HG03159 (cell line): ENCODE data around the gene ACTR3C.

Experiments used
- ATAC-seq: cut with Tn5 transposase; IDR thresholded peaks from one replicate; pipeline ENCODE4 v1.9.1; 2021; ENCODE audit warnings: mild to moderate bottlenecking, moderate library complexity; ENCODE audit not compliant: unreplicated experiment

ACTR3C gene

DNA sequence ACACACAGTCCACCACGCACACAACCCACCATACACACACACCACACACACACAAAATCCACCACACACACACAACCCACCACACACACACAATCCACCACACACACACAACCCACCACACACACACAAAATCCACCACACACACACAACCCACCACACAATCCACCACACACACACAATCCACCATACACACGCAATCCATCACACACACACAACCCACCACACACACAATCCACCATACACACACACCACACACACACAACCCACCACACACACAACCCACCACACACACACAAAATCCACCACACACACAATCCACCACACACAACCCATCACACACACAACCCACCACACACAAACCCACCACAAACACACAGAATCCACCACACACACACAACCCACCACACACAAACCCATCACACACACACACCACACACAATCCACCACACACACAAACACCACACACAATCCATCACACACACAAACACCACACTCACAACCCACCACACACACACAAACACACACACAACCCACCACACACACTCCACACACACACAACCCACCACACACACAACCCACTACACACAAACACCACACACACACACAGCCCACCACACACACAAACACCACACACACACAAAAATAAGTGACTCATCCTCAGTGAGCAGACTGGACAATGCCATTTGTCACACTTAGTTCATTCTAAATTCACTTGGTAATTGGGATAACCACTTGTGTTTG, 36.4 kb upstream of the ACTR3C start:
- ATAC-seq, result no peak

DNA sequence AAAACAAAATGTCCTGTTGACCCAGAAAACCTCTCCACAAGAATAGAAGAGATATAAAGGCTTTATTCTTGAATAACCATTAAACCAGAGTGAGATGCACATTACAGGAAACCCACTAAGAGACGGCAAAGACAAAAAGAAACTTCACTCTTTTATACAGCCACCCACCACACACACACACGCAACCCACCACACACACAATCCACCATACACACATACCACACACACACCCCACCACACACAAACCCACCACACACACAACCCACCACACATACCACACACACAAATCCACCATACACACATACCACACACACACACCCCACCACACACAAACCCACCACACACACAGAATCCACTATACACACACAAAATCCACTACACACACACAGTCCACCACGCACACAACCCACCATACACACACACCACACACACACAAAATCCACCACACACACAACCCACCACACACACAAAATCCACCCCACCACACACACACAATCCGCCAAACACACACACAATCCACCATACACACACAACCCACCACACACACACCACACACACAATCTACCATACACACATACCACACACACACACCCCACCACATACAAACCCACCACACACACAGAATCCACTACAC, 35.8 kb upstream of the ACTR3C start:
- ATAC-seq, result no peak

DNA sequence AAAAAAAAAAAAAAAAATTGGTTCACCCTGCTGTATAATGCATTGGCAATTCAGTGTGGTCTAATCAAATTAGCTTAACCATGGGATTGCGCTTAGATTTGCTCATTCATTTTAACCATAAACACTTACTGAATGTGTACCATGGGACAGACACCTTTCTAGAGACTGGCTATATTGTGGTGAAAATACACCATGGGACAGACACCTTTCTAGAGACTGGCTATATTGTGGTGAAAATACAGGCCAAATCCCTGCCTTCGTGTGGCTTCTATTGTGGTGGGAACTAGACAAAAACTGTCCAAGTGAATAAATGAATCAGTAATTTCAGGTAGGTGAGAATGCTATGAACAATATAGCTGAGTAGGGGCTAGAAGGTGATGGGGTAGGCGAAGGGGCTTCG, 35.1 kb upstream of the ACTR3C start:
- ATAC-seq, result no peak

DNA sequence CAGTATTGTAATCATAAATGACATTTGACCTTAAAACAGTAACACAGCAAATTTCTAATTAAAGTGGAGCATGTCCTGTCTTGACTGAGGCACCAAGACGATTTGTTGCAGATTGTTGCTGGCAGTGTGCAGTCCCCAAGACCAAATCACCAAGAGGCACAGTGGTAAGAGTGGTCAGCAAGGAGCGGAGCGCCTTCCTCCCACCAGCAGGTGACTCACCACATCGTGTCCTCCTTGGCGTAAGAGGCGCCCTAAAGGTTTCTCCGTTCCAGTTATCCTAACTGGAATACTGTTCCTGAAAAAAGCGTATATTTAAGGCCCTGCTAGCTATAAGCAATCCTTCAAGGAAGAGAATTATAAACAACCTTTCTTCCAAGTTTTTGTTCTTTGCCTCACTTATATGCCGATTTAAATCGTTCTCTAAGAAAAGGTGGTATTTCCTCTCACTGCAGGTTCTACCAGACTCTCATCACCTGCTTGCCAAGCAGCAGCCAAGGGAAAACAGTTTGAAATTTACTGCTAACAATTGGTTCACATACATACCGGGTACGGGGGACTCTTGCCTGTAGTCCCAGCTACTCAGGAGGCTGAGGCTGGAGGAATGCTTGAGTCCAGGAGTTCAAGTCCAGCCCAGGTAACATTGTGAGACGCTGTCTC, 34.6 kb upstream of the ACTR3C start:
- ATAC-seq, result peak; percentile 17

DNA sequence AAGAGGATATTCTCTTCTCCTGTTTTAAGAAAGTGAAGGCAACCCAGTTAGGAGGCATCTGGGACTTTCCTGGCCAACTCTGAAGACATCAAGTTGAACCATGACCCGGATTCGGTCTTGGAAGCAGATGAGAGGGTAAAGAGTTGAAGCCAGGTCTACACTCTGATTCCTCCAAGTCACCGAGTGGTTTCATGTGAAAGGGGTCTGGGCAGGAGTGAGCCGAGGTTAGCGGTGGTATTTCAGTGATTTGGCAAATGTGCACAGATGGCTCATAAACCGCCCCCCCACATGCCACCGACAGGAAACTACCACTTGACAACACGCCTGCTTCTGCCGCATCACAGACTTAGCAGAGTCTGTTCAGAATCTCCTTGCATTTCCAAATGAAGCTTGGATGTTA, 33.9 kb upstream of the ACTR3C start:
- ATAC-seq, result peak; percentile 67

DNA sequence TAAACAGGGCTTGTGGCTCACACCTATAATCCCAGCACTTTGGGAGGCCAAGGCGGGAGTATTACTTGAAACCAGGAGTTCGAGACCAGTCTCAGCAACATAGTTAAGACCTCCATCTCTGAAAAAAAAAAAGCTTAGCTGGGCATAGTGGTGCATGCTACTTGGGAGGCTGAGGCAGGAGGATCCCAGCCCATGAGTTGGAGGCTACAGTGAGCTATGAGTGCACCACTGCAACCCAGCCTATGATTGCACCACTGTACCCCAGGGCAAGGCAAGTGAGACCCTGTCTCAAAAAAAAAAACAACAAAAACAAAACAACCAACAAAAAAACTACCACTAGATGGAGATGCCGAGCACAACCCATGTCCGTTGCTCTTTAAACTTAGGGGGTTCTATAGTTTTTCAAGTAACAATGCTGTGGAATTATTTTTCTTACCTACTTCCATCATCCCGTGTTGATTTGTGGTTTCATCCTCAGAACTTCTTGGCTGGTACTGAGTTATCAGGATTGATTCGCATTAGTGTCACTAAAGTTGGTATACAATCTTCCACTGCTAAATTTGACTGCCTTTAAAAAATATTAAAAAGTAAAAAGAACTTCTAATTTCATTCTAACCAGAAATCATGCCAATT, 33.0 kb upstream of the ACTR3C start:
- ATAC-seq, result no peak

DNA sequence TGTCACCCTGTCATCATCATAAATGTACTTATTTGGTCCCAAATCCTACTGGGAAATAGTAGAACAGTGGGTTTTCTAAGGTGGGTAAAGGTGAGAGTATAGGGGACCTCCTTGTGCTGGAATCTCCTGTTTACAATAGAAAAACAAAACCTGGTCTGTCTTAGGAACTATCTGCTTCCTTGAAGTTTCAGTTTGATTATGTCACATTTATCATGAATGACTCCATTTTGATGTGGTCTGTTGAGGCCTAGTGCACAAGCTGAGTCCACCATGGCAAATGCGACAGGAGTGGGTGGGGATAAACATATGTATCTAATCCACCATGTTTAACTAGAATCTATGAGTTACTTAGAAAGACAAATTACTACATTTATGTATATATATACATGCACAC, 32.3 kb upstream of the ACTR3C start:
- no peak for ATAC-seq

DNA sequence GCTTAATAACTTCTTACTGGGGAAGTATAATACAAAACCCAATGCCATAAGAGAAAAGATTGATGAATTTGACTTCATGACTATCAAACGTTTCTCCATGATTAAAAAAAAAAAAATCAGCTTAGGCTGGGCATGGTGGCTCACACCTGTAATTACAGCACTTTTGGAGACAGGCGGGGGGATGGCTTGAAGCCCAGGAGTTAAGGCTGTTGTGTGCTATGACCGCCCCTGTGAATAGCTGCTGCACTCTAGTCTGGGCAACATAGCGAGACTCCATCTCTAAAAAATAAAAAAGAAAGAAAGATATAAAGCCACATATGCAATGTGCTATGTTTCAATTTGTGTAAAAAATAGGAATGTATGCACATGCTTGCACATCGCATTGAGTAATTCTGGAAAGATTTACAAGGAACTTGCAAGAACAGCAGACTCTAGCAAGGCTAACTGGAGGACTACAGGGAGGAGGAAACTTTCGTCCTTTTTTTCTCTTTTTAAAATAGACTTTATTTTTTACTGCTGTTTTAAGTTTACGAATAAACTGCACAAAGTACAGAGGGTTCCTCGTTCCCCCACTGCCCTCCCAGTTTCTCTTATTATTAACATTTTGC, 28.3 kb upstream of the ACTR3C start:
- no peak for ATAC-seq

DNA sequence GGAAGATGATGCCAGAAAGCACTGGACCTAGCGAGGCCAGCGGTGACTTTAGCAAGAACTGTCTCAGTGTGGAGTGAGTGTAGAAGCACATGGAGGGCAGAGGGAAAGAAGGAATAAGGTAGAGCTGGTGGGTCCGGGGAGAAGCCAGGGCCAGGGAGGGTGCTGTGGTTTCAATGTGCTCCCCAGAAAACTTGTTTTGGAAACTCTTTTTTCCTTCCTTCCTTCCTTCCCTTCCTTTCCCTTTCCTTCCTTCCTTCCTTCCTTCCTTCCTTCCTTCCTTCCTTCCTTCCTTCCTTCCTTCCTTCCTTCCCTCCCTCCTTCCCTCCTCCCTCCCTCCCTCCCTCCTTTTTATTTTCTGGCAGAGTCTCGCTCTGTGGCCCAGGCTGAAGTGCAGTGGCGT, 23.6 kb upstream of the ACTR3C start:
- ATAC-seq, result no peak

DNA sequence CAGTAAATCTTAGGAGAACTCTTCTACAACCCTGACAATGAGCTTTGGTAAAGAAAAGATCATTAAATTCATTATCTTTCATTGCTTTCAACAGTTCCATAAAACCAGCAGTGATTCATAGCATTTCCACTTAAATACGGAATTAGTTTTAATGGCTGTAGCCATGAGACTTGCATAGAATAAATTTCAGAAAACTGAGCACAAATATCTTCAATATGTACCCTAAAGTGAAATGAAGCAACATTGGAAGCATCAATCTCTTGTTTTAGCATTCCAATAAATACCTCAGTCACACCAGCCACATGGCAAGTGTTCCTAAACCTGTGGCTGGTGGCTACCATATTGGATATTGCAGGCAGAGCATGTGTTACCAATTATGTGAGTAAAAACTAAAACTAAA, 21.7 kb upstream of the ACTR3C start:
- no peak for ATAC-seq

DNA sequence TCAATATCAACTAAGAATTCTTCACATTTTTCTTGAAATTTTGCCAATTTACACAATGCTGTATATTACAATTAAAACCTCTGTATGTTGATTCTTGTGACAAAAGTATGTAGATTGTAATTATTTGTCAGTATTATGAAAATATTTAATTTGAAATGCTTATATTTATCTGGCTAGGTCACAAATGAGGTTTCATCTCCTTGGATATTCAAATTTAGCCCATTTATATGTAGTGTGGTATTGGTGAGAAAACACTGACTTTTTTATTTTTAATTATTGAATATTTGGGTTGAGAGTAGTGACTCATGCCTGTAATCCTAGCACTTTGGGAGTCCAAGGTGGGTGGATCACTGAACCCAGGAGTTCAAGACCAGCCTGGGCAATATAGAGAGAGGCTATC, 21.0 kb upstream of the ACTR3C start:
- no peak for ATAC-seq

DNA sequence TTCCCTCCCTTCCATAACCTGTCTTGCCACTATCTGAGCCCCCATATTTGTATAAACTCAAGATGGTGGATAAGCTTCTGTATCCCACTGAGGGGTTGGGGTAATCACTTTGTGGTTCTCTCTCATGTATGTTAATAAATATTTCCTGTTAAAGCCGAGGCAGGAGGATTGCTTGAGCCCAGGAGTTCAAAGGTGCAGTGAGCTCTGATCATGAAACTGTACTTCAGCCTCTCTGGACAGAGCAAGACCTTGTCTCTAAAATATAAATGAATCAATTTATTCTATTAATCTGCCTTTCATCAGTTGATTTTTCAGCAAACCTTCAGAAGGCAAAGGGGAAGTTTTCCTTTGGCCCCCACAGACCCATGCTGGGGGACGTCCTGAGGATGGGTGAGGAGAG, 19.9 kb upstream of the ACTR3C start:
- no peak for ATAC-seq

DNA sequence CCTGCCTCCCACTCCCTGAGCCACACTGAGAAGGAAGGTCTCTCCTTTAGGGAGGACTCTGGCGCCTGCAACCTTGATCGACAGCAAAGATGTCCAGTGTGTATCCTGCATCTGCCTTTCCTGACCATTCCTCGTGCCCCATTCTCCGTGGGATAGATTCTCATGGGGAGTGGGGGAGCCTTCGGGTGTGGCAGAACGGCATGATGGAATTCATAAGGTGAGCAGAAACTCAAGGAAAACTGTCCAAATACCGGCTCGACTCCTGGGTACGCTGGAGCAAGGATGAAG, 18.7 kb upstream of the ACTR3C start:
- no peak for ATAC-seq

DNA sequence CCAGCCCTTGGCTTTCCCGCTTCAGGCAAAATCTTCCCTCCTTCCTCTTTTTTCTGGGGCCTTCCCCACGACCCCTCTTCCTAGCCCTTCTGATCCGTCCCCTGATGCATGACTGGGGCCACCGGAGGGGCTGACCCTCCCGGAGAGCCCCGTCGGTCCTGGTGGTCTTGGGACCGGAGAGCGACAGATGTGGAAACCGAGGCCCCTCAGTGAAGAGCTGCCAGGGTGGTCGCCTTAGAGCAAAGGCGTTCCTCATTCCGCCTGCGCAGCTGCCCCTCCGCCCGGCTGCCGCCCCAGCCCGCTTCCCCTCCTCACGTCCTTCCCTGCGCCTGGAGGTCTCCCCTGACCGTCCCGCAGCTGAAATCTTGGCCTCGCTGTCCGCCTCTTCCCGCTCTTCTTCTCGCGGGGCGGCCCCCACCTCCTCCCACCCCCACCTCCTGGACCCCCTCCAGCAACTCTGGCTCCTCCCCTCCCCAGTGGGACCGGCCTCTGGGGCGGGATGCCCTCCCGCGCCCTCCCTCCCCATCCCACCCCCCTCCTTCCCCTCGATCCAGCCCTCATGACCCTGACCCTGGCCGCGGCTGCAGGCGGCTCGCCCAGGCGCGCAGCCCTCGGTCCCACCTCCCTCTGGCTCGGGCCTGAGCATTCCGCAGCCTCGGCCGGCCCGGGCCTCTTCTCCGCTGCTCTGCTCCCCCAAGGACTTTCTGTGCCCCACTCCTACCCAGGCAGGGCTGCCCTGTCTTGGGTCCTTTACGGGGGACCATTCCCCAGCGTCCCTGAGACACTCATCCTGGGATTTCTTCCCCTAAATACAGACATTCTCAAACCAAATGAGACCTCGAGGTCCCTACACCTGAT, 18.1 kb upstream of the ACTR3C start, which contains the start of gene RARRES2:
TSS of gene RARRES2 (minus strand) at position 367 of the 858 bp plus-strand sequence. CDS start 1,020 bp downstream, outside the sequence.
- no peak for ATAC-seq

DNA sequence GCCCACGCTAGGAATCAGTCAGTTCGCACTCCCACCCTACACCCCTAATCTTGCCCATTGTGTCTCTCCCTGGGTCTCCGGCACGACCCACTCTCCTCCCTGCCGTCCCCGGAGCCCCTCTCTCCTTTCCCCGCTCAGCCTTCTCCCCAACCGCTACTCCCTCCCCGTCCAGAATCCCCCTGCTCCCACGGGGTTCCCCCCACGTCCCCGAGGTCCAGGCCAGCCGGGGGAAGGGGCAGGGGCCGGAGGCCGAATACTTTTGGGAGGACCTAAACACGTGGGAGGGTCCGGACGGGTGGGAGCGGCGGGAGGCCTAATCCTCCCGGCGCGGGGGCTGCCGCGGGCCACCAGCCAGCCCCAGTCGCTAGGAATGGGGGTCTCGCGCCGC, 17.5 kb upstream of the ACTR3C start:
- ATAC-seq, result no peak

DNA sequence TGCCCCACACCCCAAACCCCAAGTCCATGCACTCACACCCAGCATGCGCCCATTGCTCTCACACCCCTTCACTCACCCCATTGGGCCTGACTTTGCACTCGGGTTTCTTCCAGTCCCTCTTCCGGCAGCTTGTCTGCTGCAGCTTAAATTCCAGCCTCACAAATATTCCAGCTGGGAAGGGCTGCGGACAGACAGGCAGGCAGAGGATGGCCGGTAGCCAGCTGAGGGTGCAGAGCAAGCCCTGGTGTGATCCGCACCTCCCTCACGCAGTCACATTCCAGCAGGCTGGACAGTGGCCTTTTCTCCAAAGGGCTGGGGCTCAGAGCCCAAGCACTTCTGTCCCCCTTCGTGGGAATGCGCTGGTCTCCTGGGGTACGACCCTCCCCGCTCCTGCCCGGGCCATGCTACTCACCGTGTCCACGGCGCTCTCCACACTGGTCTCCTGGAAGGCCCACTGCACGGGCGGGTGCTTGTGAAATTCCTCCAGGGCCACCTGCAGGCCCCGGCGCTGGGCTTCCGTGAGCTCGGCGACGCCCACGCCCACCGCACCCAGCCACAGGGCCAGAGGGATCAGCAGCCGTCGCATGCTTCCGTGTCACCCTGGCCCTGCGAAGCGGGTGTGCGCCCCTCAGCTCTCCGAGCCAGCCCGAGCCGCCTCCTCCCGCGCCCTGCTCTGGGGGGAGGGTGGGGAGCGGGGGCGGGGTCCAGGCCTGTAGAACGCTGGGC, 16.8 kb upstream of the ACTR3C start:
- no peak for ATAC-seq

DNA sequence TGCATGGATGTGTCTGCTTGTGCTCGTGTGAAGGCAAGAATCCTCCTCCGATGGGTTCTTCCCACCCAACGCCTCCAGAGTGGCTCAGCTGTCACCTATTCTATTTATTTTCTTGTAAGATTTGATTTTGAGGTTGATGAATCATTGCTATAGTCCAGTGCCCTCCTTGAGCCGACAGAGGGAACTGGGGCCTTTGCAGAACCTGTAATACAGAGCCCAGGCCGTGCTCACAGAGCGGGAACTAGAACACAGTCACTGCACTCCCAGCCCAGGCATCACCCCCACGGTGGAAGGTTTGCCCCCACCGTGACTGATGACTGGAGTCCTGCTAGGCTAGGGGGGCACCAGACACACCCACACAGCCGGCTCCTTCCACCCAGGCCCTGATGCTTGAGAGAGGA, 16.1 kb upstream of the ACTR3C start:
- ATAC-seq, result no peak

DNA sequence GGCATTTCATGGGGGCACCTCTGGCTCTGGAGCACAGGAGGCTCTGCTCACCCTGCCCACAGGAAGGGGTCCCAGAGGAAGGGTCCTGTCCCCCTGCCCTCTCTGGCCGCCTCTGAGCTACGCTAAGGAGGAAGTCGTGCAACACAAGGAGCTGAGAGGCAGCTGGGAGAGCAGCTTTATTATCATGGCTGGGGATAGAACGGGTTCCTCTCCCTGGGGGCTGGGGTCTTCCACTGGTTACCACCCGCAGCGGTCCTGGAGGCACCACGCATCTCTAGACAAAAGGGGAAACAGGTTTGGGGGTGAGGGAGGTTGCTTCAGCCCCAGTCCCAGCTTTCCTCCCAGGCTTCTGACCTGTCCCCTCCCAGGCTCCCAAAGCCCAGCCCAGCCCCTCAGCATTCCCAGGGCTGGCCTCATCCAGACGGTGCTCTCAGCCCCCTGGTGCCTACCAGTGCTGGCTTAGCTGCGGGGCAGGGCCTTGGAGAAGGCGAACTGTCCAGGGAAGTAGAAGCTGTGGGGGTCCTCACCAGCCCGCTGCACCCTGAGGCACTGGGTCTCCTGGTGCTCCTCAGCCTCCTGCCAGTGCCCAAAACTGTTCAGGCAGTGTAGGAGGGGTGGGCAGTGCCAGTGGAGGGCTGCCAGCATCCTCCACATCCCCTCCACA, 15.0 kb upstream of the ACTR3C start:
- no peak for ATAC-seq

DNA sequence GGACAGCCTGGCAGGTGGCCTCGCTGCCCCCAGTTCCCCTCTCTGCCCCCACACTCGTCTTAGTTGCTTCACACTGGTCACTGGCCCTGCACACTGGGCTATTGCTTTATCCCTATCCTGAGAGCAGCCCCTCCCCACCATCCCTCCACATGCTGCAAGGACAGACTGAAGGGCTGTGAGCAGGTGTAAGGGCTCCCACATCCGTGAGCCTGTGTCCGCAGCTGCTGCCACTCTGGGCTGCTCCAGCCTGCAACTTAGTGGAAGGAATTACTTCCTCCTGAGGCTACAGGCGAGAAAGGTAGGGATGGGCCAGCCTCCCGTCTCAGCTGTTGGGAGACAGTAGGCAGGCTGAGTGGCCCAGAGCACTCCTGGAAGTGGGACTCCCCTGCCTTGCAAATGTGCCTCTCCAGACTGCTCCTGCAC, 14.3 kb upstream of the ACTR3C start:
- no peak for ATAC-seq
